GM23338 (cell line): ENCODE results near the gene VPREB1. TPM values are rescaled to one million over a fixed set of nuclear protein-coding genes. Genes with fewer than 3 reads are reported as not detected.
"Not testable (repeated sequence)": the region's sequence is repeated elsewhere in the genome, so short reads cannot be mapped to it uniquely, and the experiment has no call there.

Experiments used
- ATAC-seq: fragments of 200-7000 bp; cut with Tn5 transposase; 3 replicates; pipeline ENCODE4 v1.9.1; 2020
- DNase-seq: peaks from one replicate; pipeline ENCODE4 v3.0.0-alpha.2; 2015; ENCODE audit warnings: low spot score
- H2AFZ ChIP-seq: fragments of 200-600 bp; sonication (generic); 2 replicates; pipeline ENCODE4 v1.8.0; 2016; ENCODE audit warnings: antibody characterized with exemption, mild to moderate bottlenecking, moderate library complexity
- H3F3A ChIP-seq: fragments of 200-600 bp; sonication (generic); replicated peaks from 2 replicates; pipeline ENCODE4 v1.8.0; 2017; ENCODE audit warnings: antibody characterized with exemption, mixed run types, low read depth
- H3K27ac ChIP-seq: fragments of 200-600 bp; sonication (generic); 2 replicates; pipeline ENCODE4 v1.6.1; 2016; ENCODE audit warnings: low read depth
- H3K27me3 ChIP-seq: fragments of 200-600 bp; sonication (generic); 2 replicates; pipeline ENCODE4 v1.8.0; 2016; ENCODE audit warnings: mild to moderate bottlenecking, mixed run types, moderate library complexity; ENCODE audit not compliant: insufficient read depth
- H3K36me3 ChIP-seq: fragments of 200-600 bp; sonication (generic); 2 replicates; pipeline ENCODE4 v1.8.0; 2016; ENCODE audit warnings: mild to moderate bottlenecking; ENCODE audit not compliant: insufficient read depth
- H3K4me1 ChIP-seq: fragments of 200-600 bp; sonication (generic); 2 replicates; pipeline ENCODE4 v1.8.0; 2016; ENCODE audit warnings: mild to moderate bottlenecking, moderate library complexity; ENCODE audit not compliant: insufficient read depth
- H3K4me2 ChIP-seq: fragments of 200-600 bp; sonication (generic); 2 replicates; pipeline ENCODE4 v1.7.1; 2017; ENCODE audit warnings: mixed run types
- H3K4me3 ChIP-seq: fragments of 200-600 bp; sonication (generic); 2 replicates; pipeline ENCODE4 v1.6.1; 2016; ENCODE audit warnings: mixed run types
- H3K79me2 ChIP-seq: fragments of 200-600 bp; sonication (generic); replicated peaks from 2 replicates; pipeline ENCODE4 v1.8.0; 2017; ENCODE audit warnings: mild to moderate bottlenecking; ENCODE audit not compliant: insufficient read depth
- H3K9me2 ChIP-seq: fragments of 200-600 bp; sonication (generic); 2 replicates; pipeline ENCODE4 v1.8.0; 2017; ENCODE audit not compliant: insufficient read depth
- H4K20me1 ChIP-seq: fragments of 200-600 bp; sonication (generic); replicated peaks from 2 replicates; pipeline ENCODE4 v1.8.0; 2017; ENCODE audit warnings: mild to moderate bottlenecking; ENCODE audit not compliant: insufficient read depth
- H3K27ac Mint-ChIP-seq: 2 replicates; pipeline ENCODE4 v1.8.0; 2020; ENCODE audit warnings: inconsistent platforms, mild to moderate bottlenecking, moderate library complexity, mixed read lengths
- H3K27me3 Mint-ChIP-seq: 3 replicates; pipeline ENCODE4 v1.8.0; 2022; ENCODE audit warnings: low read depth, mild to moderate bottlenecking, moderate library complexity, mixed read lengths, inconsistent platforms; ENCODE audit not compliant: insufficient read depth, poor library complexity
- H3K36me3 Mint-ChIP-seq: 3 replicates; pipeline ENCODE4 v1.8.0; 2021; ENCODE audit warnings: low read depth, mild to moderate bottlenecking, inconsistent platforms, moderate library complexity, mixed read lengths
- H3K4me1 Mint-ChIP-seq: 3 replicates; pipeline ENCODE4 v1.8.0; 2020; ENCODE audit warnings: mild to moderate bottlenecking, inconsistent platforms, mixed read lengths
- H3K4me3 Mint-ChIP-seq: 3 replicates; pipeline ENCODE4 v1.8.0; 2021; ENCODE audit warnings: moderate library complexity, mild to moderate bottlenecking, inconsistent platforms, mixed read lengths
- H3K9me3 Mint-ChIP-seq: 3 replicates; pipeline ENCODE4 v1.8.0; 2020; ENCODE audit warnings: moderate library complexity, mild to moderate bottlenecking, inconsistent platforms, mixed read lengths
- CREB1 ChIP-seq: fragments of 250-450 bp; sonication (Bioruptor Pico); IDR thresholded peaks from 2 replicates; pipeline ENCODE4 v1.5.0; 2020; ENCODE audit warnings: low read depth, mild to moderate bottlenecking, moderate library complexity
- JUNB ChIP-seq: IDR thresholded peaks from one replicate; pipeline ENCODE4 v1.6.1; 2016; ENCODE audit warnings: antibody characterized with exemption; ENCODE audit not compliant: unreplicated experiment
- NANOG ChIP-seq: IDR thresholded peaks from 2 replicates; pipeline ENCODE4 v1.6.1; 2016; ENCODE audit warnings: antibody characterized with exemption, borderline replicate concordance
- POLR2AphosphoS5 ChIP-seq: IDR thresholded peaks from 2 replicates; pipeline ENCODE4 v1.6.1; 2016; ENCODE audit warnings: antibody characterized with exemption, low read depth
- polyA plus RNA-seq: library from polyadenylated mRNA; unstranded; fragments of >200 nt; fragmentation: Nextera tagmentation; extraction: Ambion mirVana; gene quantifications from 2 replicates; pipeline ENCODE4 v1.2.1, GENCODE V29; 2016
- total RNA-seq: library from RNA; depleted of rRNA; stranded (reverse); fragments of >200 nt; shearing (Covaris generic); gene quantifications from 2 replicates; pipeline ENCODE4 v1.2.3, GENCODE V29; 2014
- TF ChIP-seq, protein P1 (sequence below): fragments of 250-450 bp; sonication (Bioruptor Pico); IDR thresholded peaks from 2 replicates; pipeline ENCODE4 v1.5.0; 2020; ENCODE audit warnings: mild to moderate bottlenecking, moderate library complexity
- TF ChIP-seq, protein P2 (sequence below), 2 experiments: fragments of 200-600 bp in 1 of 2; sonication (generic) in 1 of 2; conservative IDR thresholded peaks; 2 replicates each; pipeline versions ENCODE4 v1.5.1 to v1.6.1; 2016 to 2017; ENCODE audit warnings: antibody characterized with exemption in 2 of 2, low read depth in 2 of 2, mild to moderate bottlenecking in 2 of 2, moderate library complexity in 1 of 2

Gene VPREB1
- total and polyA plus RNA-seq, 2 experiments from 2014 or later = not detected

DNA sequence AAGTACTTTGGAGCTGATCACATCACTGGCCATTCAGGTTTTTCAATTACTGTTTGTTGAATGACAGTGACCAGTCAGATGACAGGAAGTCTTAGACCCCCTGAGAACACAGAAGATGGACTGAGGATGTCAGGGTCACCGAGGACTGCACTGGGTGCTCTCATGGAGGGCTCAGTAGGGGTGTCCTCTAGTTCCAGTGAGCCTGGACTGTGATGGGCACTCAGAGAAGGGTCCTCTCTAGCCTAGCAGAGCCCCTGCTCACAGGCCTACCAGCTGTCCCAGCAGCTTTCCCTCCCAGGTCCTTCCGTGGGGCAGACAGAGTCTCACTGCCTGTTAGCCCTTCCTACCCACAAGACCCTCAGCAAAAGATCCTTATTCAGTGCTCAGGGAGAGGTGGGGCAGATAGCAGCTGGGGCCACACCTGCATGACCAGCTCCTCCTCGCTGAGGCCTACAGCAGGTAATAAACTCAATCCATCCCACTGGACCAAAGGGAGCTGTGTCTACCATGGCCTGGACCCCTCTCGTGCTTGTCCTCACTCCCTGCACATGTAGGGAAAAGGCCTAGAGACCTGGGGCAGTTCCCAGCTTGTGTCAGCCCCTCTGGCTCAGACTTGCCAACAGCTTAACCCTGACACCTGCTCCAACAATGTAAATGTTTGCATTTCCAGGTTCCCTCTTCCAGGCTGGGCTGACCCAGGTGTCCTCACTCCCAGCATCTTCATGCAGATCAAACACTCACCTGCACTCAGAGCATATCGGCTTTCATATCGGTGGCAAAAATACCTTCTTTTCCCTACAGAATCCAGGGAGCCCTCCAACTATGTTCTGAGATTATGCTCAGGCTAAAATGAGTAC, 25.2 kb upstream of the VPREB1 start (continued):
- TF ChIP-seq, protein P1, sequence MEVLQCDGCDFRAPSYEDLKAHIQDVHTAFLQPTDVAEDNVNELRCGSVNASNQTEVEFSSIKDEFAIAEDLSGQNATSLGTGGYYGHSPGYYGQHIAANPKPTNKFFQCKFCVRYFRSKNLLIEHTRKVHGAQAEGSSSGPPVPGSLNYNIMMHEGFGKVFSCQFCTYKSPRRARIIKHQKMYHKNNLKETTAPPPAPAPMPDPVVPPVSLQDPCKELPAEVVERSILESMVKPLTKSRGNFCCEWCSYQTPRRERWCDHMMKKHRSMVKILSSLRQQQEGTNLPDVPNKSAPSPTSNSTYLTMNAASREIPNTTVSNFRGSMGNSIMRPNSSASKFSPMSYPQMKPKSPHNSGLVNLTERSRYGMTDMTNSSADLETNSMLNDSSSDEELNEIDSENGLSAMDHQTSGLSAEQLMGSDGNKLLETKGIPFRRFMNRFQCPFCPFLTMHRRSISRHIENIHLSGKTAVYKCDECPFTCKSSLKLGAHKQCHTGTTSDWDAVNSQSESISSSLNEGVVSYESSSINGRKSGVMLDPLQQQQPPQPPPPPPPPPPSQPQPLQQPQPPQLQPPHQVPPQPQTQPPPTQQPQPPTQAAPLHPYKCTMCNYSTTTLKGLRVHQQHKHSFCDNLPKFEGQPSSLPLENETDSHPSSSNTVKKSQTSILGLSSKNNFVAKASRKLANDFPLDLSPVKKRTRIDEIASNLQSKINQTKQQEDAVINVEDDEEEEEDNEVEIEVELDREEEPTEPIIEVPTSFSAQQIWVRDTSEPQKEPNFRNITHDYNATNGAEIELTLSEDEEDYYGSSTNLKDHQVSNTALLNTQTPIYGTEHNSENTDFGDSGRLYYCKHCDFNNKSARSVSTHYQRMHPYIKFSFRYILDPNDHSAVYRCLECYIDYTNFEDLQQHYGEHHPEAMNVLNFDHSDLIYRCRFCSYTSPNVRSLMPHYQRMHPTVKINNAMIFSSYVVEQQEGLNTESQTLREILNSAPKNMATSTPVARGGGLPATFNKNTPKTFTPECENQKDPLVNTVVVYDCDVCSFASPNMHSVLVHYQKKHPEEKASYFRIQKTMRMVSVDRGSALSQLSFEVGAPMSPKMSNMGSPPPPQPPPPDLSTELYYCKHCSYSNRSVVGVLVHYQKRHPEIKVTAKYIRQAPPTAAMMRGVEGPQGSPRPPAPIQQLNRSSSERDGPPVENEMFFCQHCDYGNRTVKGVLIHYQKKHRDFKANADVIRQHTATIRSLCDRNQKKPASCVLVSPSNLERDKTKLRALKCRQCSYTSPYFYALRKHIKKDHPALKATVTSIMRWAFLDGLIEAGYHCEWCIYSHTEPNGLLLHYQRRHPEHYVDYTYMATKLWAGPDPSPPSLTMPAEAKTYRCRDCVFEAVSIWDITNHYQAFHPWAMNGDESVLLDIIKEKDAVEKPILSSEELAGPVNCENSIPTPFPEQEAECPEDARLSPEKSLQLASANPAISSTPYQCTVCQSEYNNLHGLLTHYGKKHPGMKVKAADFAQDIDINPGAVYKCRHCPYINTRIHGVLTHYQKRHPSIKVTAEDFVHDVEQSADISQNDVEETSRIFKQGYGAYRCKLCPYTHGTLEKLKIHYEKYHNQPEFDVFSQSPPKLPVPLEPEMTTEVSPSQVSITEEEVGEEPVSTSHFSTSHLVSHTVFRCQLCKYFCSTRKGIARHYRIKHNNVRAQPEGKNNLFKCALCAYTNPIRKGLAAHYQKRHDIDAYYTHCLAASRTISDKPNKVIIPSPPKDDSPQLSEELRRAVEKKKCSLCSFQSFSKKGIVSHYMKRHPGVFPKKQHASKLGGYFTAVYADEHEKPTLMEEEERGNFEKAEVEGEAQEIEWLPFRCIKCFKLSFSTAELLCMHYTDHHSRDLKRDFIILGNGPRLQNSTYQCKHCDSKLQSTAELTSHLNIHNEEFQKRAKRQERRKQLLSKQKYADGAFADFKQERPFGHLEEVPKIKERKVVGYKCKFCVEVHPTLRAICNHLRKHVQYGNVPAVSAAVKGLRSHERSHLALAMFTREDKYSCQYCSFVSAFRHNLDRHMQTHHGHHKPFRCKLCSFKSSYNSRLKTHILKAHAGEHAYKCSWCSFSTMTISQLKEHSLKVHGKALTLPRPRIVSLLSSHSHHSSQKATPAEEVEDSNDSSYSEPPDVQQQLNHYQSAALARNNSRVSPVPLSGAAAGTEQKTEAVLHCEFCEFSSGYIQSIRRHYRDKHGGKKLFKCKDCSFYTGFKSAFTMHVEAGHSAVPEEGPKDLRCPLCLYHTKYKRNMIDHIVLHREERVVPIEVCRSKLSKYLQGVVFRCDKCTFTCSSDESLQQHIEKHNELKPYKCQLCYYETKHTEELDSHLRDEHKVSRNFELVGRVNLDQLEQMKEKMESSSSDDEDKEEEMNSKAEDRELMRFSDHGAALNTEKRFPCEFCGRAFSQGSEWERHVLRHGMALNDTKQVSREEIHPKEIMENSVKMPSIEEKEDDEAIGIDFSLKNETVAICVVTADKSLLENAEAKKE (CRISPR knock-in tag) = no peak
- TF ChIP-seq POLR2AphosphoS5 = no peak
- TF ChIP-seq, protein P2, sequence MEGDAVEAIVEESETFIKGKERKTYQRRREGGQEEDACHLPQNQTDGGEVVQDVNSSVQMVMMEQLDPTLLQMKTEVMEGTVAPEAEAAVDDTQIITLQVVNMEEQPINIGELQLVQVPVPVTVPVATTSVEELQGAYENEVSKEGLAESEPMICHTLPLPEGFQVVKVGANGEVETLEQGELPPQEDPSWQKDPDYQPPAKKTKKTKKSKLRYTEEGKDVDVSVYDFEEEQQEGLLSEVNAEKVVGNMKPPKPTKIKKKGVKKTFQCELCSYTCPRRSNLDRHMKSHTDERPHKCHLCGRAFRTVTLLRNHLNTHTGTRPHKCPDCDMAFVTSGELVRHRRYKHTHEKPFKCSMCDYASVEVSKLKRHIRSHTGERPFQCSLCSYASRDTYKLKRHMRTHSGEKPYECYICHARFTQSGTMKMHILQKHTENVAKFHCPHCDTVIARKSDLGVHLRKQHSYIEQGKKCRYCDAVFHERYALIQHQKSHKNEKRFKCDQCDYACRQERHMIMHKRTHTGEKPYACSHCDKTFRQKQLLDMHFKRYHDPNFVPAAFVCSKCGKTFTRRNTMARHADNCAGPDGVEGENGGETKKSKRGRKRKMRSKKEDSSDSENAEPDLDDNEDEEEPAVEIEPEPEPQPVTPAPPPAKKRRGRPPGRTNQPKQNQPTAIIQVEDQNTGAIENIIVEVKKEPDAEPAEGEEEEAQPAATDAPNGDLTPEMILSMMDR (conservative IDR thresholded peaks at IDR 0.05; ENCODE audit: low read depth in 2 of 2) = no peak
- TF ChIP-seq CREB1 (CRISPR knock-in tag) = no peak
- no peak for TF ChIP-seq NANOG
- TF ChIP-seq JUNB = no peak

DNA sequence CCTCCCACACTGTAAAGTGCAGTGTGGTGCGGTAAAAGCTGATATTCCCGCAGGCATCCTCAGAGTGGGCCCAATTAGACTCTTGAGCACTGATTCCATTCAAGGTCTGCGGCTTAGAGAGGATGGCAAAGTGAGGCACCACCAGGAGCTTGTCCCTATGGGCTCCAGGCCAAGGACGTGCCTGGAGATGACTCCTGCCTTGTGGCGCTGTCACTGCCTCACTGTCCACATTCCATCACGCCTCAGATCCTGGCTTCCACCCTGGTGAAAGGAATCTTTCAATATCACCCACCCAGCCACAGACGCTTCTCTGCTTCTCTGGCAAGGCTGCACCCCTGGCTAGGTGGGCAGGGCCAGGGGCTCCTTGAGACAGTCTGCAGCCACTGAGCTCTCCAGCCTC, 23.5 kb upstream of the VPREB1 start:
- H3K4me3 ChIP-seq = not testable (repeated sequence)
- H3K27me3 Mint-ChIP-seq = peaks cover 69% of the 10 kb centered on the region

More for the DNA sequence above, 23.5 kb upstream of the VPREB1 start:
- not testable (repeated sequence) for H3K4me3 Mint-ChIP-seq, H3K36me3 Mint-ChIP-seq, H3K9me3 Mint-ChIP-seq, DNase-seq, H3K27ac Mint-ChIP-seq, H3K79me2 ChIP-seq, H4K20me1 ChIP-seq, H3K36me3 ChIP-seq, H3K4me1 Mint-ChIP-seq, H3K27ac ChIP-seq, H3K4me2 ChIP-seq, H3K4me1 ChIP-seq, ATAC-seq, H3F3A ChIP-seq, H2AFZ ChIP-seq, H3K9me2 ChIP-seq
- H3K27me3 ChIP-seq = peaks cover 83% of the 10 kb centered on the region
